Neural progenitor cell (in vitro differentiated cells): ENCODE measurements around the gene GLT6D1.

Source experiments
- EZH2 ChIP-seq: fragments of 200-600 bp; sonication (generic); IDR thresholded peaks from 2 replicates; pipeline ENCODE4 v1.6.1; 2017; ENCODE audit warnings: antibody characterized with exemption, mild to moderate bottlenecking, moderate library complexity
- EZH2phosphoT487 ChIP-seq: fragments of 200-600 bp; sonication (generic); IDR thresholded peaks from 2 replicates; pipeline ENCODE4 v1.6.1; 2017; ENCODE audit warnings: antibody characterized with exemption
- TF ChIP-seq, protein P1 (sequence below): fragments of 200-600 bp; sonication (generic); IDR thresholded peaks from 2 replicates; pipeline ENCODE4 v1.5.1; 2017; ENCODE audit warnings: antibody characterized with exemption, mild to moderate bottlenecking

DNA sequence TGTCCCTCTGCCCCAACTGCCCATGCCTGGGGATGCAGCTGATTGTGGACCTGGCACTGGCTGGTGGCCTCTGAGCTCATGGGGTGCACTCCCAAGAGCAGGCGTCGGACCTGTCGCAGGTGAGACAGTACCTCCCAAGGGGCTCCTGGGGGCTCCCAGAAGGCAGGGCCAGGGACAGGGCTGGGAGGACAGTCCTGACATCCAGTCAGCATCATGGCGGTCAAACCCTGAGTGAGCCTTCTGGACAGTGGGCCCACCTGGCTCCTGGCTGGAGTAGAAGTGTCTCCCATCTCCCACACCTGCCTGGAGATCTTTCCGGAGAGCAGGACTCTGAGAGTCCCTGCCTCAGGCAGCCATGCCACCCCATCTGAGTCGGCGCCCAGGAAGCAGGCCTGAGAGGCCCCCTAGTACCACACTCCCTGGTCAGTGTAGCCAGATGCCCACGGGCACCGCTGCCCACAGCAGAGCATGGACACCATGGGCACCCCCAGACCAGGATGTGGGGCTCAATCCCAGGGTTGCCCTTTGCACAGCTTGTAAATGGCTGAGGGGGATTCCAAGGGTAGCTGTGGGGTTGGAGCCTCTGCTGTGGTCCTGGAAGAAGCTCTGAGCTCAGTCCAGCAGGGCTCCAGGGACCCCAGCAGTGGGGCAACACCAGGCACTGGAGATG is 30.4 kb upstream of the GLT6D1 start:
- TF ChIP-seq, protein P1, sequence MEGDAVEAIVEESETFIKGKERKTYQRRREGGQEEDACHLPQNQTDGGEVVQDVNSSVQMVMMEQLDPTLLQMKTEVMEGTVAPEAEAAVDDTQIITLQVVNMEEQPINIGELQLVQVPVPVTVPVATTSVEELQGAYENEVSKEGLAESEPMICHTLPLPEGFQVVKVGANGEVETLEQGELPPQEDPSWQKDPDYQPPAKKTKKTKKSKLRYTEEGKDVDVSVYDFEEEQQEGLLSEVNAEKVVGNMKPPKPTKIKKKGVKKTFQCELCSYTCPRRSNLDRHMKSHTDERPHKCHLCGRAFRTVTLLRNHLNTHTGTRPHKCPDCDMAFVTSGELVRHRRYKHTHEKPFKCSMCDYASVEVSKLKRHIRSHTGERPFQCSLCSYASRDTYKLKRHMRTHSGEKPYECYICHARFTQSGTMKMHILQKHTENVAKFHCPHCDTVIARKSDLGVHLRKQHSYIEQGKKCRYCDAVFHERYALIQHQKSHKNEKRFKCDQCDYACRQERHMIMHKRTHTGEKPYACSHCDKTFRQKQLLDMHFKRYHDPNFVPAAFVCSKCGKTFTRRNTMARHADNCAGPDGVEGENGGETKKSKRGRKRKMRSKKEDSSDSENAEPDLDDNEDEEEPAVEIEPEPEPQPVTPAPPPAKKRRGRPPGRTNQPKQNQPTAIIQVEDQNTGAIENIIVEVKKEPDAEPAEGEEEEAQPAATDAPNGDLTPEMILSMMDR: no peak
- TF ChIP-seq EZH2phosphoT487 (no peak), EZH2 (no peak)
